Mammary epithelial cell (primary cell): Measurements from ENCODE around the gene CALM1.

Experiments used
- EZH2 ChIP-seq: IDR thresholded peaks from 2 replicates; pipeline ENCODE4 v1.6.1; 2012; ENCODE audit warnings: low read length, inconsistent platforms, borderline replicate concordance
- TF ChIP-seq, protein P1 (sequence below), 2 donors: IDR thresholded peaks in 1 of 2; conservative IDR thresholded peaks in 1 of 2; 2 replicates each; pipeline ENCODE4 v1.5.1; 2011 to 2012; ENCODE audit warnings: inconsistent platforms in 2 of 2, low read length in 2 of 2, mild to moderate bottlenecking in 2 of 2, control low read depth in 1 of 2, low read depth in 1 of 2; ENCODE audit not compliant: insufficient read depth in 1 of 2; ENCODE audit errors: extremely low read depth in 1 of 2

DNA sequence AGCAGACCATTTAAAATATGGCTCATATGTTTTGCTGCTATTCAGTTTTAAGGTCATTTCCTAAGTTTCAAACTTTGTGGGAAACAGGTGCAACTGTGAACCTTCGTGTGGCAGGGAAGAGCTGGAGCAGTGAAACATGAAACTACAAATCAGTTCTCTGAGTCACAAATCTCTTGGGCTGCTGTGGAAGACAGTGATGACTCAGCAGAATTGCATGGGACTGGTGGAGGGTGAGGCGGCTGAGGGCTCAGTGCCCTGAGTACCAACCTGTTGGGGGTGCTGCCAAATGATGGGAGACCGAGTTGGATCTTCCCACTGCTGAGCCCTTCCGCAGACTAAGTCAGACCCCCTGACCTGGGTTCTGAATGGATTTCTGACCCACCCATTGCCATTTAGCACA is 8.4 kb upstream of the CALM1 start:
- TF ChIP-seq, protein P1, sequence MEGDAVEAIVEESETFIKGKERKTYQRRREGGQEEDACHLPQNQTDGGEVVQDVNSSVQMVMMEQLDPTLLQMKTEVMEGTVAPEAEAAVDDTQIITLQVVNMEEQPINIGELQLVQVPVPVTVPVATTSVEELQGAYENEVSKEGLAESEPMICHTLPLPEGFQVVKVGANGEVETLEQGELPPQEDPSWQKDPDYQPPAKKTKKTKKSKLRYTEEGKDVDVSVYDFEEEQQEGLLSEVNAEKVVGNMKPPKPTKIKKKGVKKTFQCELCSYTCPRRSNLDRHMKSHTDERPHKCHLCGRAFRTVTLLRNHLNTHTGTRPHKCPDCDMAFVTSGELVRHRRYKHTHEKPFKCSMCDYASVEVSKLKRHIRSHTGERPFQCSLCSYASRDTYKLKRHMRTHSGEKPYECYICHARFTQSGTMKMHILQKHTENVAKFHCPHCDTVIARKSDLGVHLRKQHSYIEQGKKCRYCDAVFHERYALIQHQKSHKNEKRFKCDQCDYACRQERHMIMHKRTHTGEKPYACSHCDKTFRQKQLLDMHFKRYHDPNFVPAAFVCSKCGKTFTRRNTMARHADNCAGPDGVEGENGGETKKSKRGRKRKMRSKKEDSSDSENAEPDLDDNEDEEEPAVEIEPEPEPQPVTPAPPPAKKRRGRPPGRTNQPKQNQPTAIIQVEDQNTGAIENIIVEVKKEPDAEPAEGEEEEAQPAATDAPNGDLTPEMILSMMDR (conservative IDR thresholded peaks at IDR 0.05 in 1 of 2, IDR thresholded peaks at IDR 0.05 in 1 of 2; ENCODE audit: extremely low read depth in 1 of 2, insufficient read depth in 1 of 2, low read depth in 1 of 2, low read length in 2 of 2), result peak in 1 of 2 donors; percentile 7
- TF ChIP-seq EZH2, result no peak
